Neural progenitor cell (in vitro differentiated cells): ENCODE data around the gene SF3B6. TPM values are rescaled to one million over a fixed set of nuclear protein-coding genes. Genes with fewer than 3 reads are reported as not detected.

Experiments
- DNase-seq: peaks from one replicate; pipeline ENCODE4 v3.0.0-alpha.2; 2016; ENCODE audit warnings: low spot score
- H2AFZ ChIP-seq: fragments of 200-600 bp; sonication (generic); replicated peaks from 2 replicates; pipeline ENCODE4 v1.6.1; 2016; ENCODE audit warnings: antibody characterized with exemption
- H3F3A ChIP-seq: fragments of 200-600 bp; sonication (generic); 2 replicates; pipeline ENCODE4 v1.6.1; 2016; ENCODE audit warnings: antibody characterized with exemption, low read depth
- H3K27ac ChIP-seq: fragments of 200-600 bp; sonication (generic); 2 replicates; pipeline ENCODE4 v1.5.1; 2016; ENCODE audit warnings: mild to moderate bottlenecking
- H3K27me3 ChIP-seq: fragments of 200-600 bp; sonication (generic); 2 replicates; pipeline ENCODE4 v1.6.1; 2016; ENCODE audit warnings: mild to moderate bottlenecking, moderate library complexity
- H3K36me3 ChIP-seq: fragments of 200-600 bp; sonication (generic); 2 replicates; pipeline ENCODE4 v1.5.1; 2016
- H3K4me1 ChIP-seq: fragments of 200-600 bp; sonication (generic); 2 replicates; pipeline ENCODE4 v1.6.1; 2016; ENCODE audit warnings: mixed run types
- H3K4me2 ChIP-seq: fragments of 200-600 bp; sonication (generic); 2 replicates; pipeline ENCODE4 v1.6.1; 2016
- H3K4me3 ChIP-seq: fragments of 200-600 bp; sonication (generic); 2 replicates; pipeline ENCODE4 v1.5.1; 2016
- H3K79me2 ChIP-seq: fragments of 200-600 bp; sonication (generic); 2 replicates; pipeline ENCODE4 v1.6.1; 2016; ENCODE audit warnings: low read depth
- H3K9ac ChIP-seq: fragments of 200-600 bp; sonication (generic); 2 replicates; pipeline ENCODE4 v1.6.1; 2016
- H3K9me3 ChIP-seq: fragments of 200-600 bp; sonication (generic); 2 replicates; pipeline ENCODE4 v1.5.1; 2016; ENCODE audit warnings: low read depth
- H4K20me1 ChIP-seq: fragments of 200-600 bp; sonication (generic); 2 replicates; pipeline ENCODE4 v1.6.1; 2016; ENCODE audit warnings: low read depth
- H3K27ac Mint-ChIP-seq: 3 replicates; pipeline ENCODE4 v1.8.0; 2021; ENCODE audit warnings: mixed read lengths
- H3K27me3 Mint-ChIP-seq: 2 replicates; pipeline ENCODE4 v1.8.0; 2022; ENCODE audit warnings: low read depth, mild to moderate bottlenecking, inconsistent platforms, moderate library complexity, mixed read lengths; ENCODE audit not compliant: insufficient read depth
- H3K36me3 Mint-ChIP-seq: 3 replicates; pipeline ENCODE4 v1.8.0; 2021; ENCODE audit warnings: mixed read lengths
- H3K4me1 Mint-ChIP-seq: 3 replicates; pipeline ENCODE4 v1.8.0; 2021; ENCODE audit warnings: mixed read lengths
- H3K4me3 Mint-ChIP-seq: 3 replicates; pipeline ENCODE4 v1.8.0; 2021; ENCODE audit warnings: mild to moderate bottlenecking, moderate library complexity, mixed read lengths
- H3K9me3 Mint-ChIP-seq: 3 replicates; pipeline ENCODE4 v1.8.0; 2020; ENCODE audit warnings: mixed read lengths
- CTCF ChIP-seq: fragments of 200-600 bp; sonication (generic); IDR thresholded peaks from 2 replicates; pipeline ENCODE4 v1.5.1; 2017; ENCODE audit warnings: antibody characterized with exemption, mild to moderate bottlenecking
- EZH2 ChIP-seq: fragments of 200-600 bp; sonication (generic); IDR thresholded peaks from 2 replicates; pipeline ENCODE4 v1.6.1; 2017; ENCODE audit warnings: antibody characterized with exemption, mild to moderate bottlenecking, moderate library complexity
- EZH2phosphoT487 ChIP-seq: fragments of 200-600 bp; sonication (generic); IDR thresholded peaks from 2 replicates; pipeline ENCODE4 v1.6.1; 2017; ENCODE audit warnings: antibody characterized with exemption
- total RNA-seq: library from RNA; depleted of rRNA; stranded (reverse); fragments of >200 nt; gene quantifications from 2 replicates; pipeline ENCODE4 v1.2.3, GENCODE V29; 2015; ENCODE audit warnings: low replicate concordance

The SF3B6 gene
- 186 and 329 TPM in 2 replicates for total RNA-seq

GRCh38 chr2:24075915-24076848, at the start of gene SF3B6:
Gene SF3B6, minus strand, starts transcription at chr2:24076326. Its CDS starts 97 bp downstream, at chr2:24076229.
- peaks cover 22% of the 10 kb centered on the region for H3K4me1 Mint-ChIP-seq
- TF ChIP-seq CTCF (no peak), EZH2 (no peak), EZH2phosphoT487 (no peak)
- Histone ChIP-seq H3K36me3 (peaks cover 11% of the 10 kb centered on the region), H2AFZ (peak within 1 kb of the TSS; percentile 91), H3K9ac (peak within 1 kb of the TSS; percentile 81), H3F3A (peaks cover 36% of the 10 kb centered on the region), H3K27ac (peak within 1 kb of the TSS; percentile 90), H3K4me1 (no peaks in the 10 kb centered on the region), H3K9me3 (no peaks in the 10 kb centered on the region), H4K20me1 (peaks cover 17% of the 10 kb centered on the region), H3K79me2 (peaks cover 44% of the 10 kb centered on the region), H3K27me3 (no peaks in the 10 kb centered on the region), H3K4me3 (peak within 1 kb of the TSS; percentile 79), H3K4me2 (peak within 1 kb of the TSS; percentile 86)
- no peaks in the 10 kb centered on the region for H3K9me3 Mint-ChIP-seq
- peak; percentile 99 for DNase-seq
- H3K36me3 Mint-ChIP-seq = peaks cover 12% of the 10 kb centered on the region
- H3K4me3 Mint-ChIP-seq = peak within 1 kb of the TSS; percentile 96
- peak within 1 kb of the TSS; percentile 76 for H3K27ac Mint-ChIP-seq
- peaks cover 4% of the 10 kb centered on the region for H3K27me3 Mint-ChIP-seq

- Mint-ChIP-seq H3K27me3 (peaks cover 5% of the 10 kb centered on the region), H3K27ac (peak overlapping the region; percentile 46), H3K4me3 (peak overlapping the region; percentile 88), H3K36me3 (no peaks in the 10 kb centered on the region), H3K9me3 (peaks cover 3% of the 10 kb centered on the region), H3K4me1 (peaks cover 21% of the 10 kb centered on the region)
- no peaks in the 10 kb centered on the region for H3K27me3 ChIP-seq
- H3K79me2 ChIP-seq = peaks cover 4% of the 10 kb centered on the region
- H3K4me2 ChIP-seq = peak overlapping the region; percentile 83
- peaks cover 25% of the 10 kb centered on the region for H3K4me1 ChIP-seq
- no peak for DNase-seq
- H3K9me3 ChIP-seq = no peaks in the 10 kb centered on the region
- no peak overlapping the region for H3K27ac ChIP-seq
- H3K4me3 ChIP-seq = peak overlapping the region; percentile 65
- H3K9ac ChIP-seq = peak overlapping the region; percentile 50
- H4K20me1 ChIP-seq = no peaks in the 10 kb centered on the region
- TF ChIP-seq EZH2phosphoT487 (no peak), EZH2 (no peak), CTCF (no peak)
- peak overlapping the region; percentile 80 for H2AFZ ChIP-seq
- H3K36me3 ChIP-seq = no peaks in the 10 kb centered on the region
- H3F3A ChIP-seq = peaks cover 18% of the 10 kb centered on the region
Observed at GRCh38 chr2:24123922-24124580, 47.9 kb upstream of the SF3B6 start.

- Histone ChIP-seq H3K4me2 (peak within 1 kb of the TSS; percentile 83), H4K20me1 (no peaks in the 10 kb centered on the region), H3F3A (peaks cover 18% of the 10 kb centered on the region), H3K4me1 (peaks cover 25% of the 10 kb centered on the region), H3K9ac (peak within 1 kb of the TSS; percentile 50), H2AFZ (peak within 1 kb of the TSS; percentile 80), H3K4me3 (peak within 1 kb of the TSS; percentile 65), H3K27ac (no peak within 1 kb of the TSS), H3K9me3 (no peaks in the 10 kb centered on the region), H3K36me3 (no peaks in the 10 kb centered on the region), H3K79me2 (peaks cover 4% of the 10 kb centered on the region), H3K27me3 (no peaks in the 10 kb centered on the region)
- peak within 1 kb of the TSS; percentile 88 for H3K4me3 Mint-ChIP-seq
- DNase-seq = peak; percentile 86
- peaks cover 21% of the 10 kb centered on the region for H3K4me1 Mint-ChIP-seq
- peaks cover 5% of the 10 kb centered on the region for H3K27me3 Mint-ChIP-seq
- H3K36me3 Mint-ChIP-seq = no peaks in the 10 kb centered on the region
- peak within 1 kb of the TSS; percentile 46 for H3K27ac Mint-ChIP-seq
- H3K9me3 Mint-ChIP-seq = peaks cover 3% of the 10 kb centered on the region
- TF ChIP-seq CTCF (no peak), EZH2 (peak; percentile 39), EZH2phosphoT487 (no peak)
Observed at GRCh38 chr2:24123195-24123921, 47.2 kb upstream of the SF3B6 start, which contains the start of the genes FAM228B and PFN4. Gene FAM228B, plus strand, starts transcription at chr2:24123469. Its CDS starts 893 bp downstream, at chr2:24124362. Gene PFN4, minus strand, starts transcription at chr2:24123334. Its CDS starts 799 bp downstream, at chr2:24122535.
